ENCODE measurements around the gene GALNT2.

GALNT2 gene

GRCh38 chr1:230231774-230232145 lies 164.7 kb downstream of the GALNT2 start:
- no peak for DNase-seq
- TF ChIP-seq CTCF (IDR thresholded peaks at IDR 0.05; ENCODE audit: low read depth, low read length): no peak
- peaks cover 5% of the 10 kb centered on the region for H3K36me3 ChIP-seq
- H3K4me3 ChIP-seq (ENCODE audit: low read depth, low read length): no peak overlapping the region
- H3K9me3 ChIP-seq (ENCODE audit: severe bottlenecking): no peaks in the 10 kb centered on the region
- no peak overlapping the region for H3K27ac ChIP-seq
- no peaks in the 10 kb centered on the region for H3K27me3 ChIP-seq (ENCODE audit: insufficient read depth, low read depth, severe bottlenecking)

- H3K27me3 ChIP-seq (ENCODE audit: insufficient read depth, low read depth, severe bottlenecking): no peaks in the 10 kb centered on the region
- H3K9me3 ChIP-seq (ENCODE audit: severe bottlenecking): no peaks in the 10 kb centered on the region
- no peak for TF ChIP-seq CTCF (IDR thresholded peaks at IDR 0.05; ENCODE audit: low read depth, low read length)
- no peak for DNase-seq
- H3K36me3 ChIP-seq: peaks cover 5% of the 10 kb centered on the region
- no peak overlapping the region for H3K4me3 ChIP-seq (ENCODE audit: low read depth, low read length)
- H3K27ac ChIP-seq: no peak overlapping the region
Measured at GRCh38 chr1:230232371-230232771, 165.3 kb downstream of the GALNT2 start.

GRCh38 chr1:230233786-230234185 lies 166.7 kb downstream of the GALNT2 start:
- DNase-seq: no peak
- TF ChIP-seq CTCF (IDR thresholded peaks at IDR 0.05; ENCODE audit: low read depth, low read length): no peak
- H3K4me3 ChIP-seq (ENCODE audit: low read depth, low read length): no peak overlapping the region

GRCh38 chr1:230235876-230236275 lies 168.8 kb downstream of the GALNT2 start:
- no peak for TF ChIP-seq CTCF (IDR thresholded peaks at IDR 0.05; ENCODE audit: low read depth, low read length)
- no peak overlapping the region for H3K4me3 ChIP-seq (ENCODE audit: low read depth, low read length)
- no peaks in the 10 kb centered on the region for H3K27me3 ChIP-seq (ENCODE audit: insufficient read depth, low read depth, severe bottlenecking)
- no peak overlapping the region for H3K27ac ChIP-seq
- peaks cover 5% of the 10 kb centered on the region for H3K36me3 ChIP-seq
- no peaks in the 10 kb centered on the region for H3K9me3 ChIP-seq (ENCODE audit: severe bottlenecking)
- no peak for DNase-seq

More at GRCh38 chr1:230233786-230234185, 166.7 kb downstream of the GALNT2 start:
- H3K36me3 ChIP-seq: peaks cover 5% of the 10 kb centered on the region
- H3K9me3 ChIP-seq (ENCODE audit: severe bottlenecking): no peaks in the 10 kb centered on the region
- H3K27ac ChIP-seq: no peak overlapping the region
- no peaks in the 10 kb centered on the region for H3K27me3 ChIP-seq (ENCODE audit: insufficient read depth, low read depth, severe bottlenecking)

- no peak overlapping the region for H3K27ac ChIP-seq
- H3K9me3 ChIP-seq (ENCODE audit: severe bottlenecking): no peaks in the 10 kb centered on the region
- H3K4me3 ChIP-seq (ENCODE audit: low read depth, low read length): no peak overlapping the region
- no peak for TF ChIP-seq CTCF (IDR thresholded peaks at IDR 0.05; ENCODE audit: low read depth, low read length)
- no peaks in the 10 kb centered on the region; the same call in 1 of the 2 replicates for H3K36me3 ChIP-seq
- no peak for DNase-seq
- H3K27me3 ChIP-seq (ENCODE audit: insufficient read depth, low read depth, severe bottlenecking): no peaks in the 10 kb centered on the region
Measured at GRCh38 chr1:230236301-230237008, 169.4 kb downstream of the GALNT2 start.

GRCh38 chr1:230237009-230237370 lies 170.0 kb downstream of the GALNT2 start:
- no peak for TF ChIP-seq CTCF (IDR thresholded peaks at IDR 0.05; ENCODE audit: low read depth, low read length)
- no peaks in the 10 kb centered on the region for H3K27me3 ChIP-seq (ENCODE audit: insufficient read depth, low read depth, severe bottlenecking)
- no peak for DNase-seq
- no peak overlapping the region for H3K27ac ChIP-seq
- H3K36me3 ChIP-seq: no peaks in the 10 kb centered on the region; the same call in 1 of the 2 replicates
- no peaks in the 10 kb centered on the region for H3K9me3 ChIP-seq (ENCODE audit: severe bottlenecking)
- no peak overlapping the region for H3K4me3 ChIP-seq (ENCODE audit: low read depth, low read length)
